ENCODE results near the gene TCF4. TPM values are rescaled to one million over a fixed set of nuclear protein-coding genes. Genes with fewer than 3 reads are reported as not detected.
A peak's percentile ranks its signal among the peaks of the same experiment; 100 is the strongest.

Gene TCF4
- total and polyA plus RNA-seq, 8 donors = 5.1 to 187 (median 39.9) TPM

DNA sequence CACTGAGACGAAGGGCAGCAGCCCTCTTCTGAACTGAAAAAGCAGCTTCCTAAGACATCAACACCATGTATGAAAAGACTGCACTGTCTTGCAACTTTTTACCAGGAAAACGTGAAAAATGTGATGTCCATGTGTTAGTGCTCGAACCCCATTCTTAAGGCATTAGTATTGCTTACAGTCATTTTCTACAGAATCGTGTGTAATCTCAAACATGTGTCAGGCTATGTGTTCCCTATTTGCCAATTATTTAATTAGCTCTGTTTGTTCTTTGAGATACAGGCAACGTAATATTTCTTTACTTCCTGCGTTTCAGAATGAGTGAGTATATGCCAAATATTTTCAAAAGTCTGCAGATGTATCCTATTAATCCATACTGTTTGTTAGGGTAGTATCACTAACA lies 321.0 kb downstream of the TCF4 start:
- no peak overlapping the region for H3K4me3 ChIP-seq
- no peaks in the 10 kb centered on the region for H3K27me3 ChIP-seq
- H3K4me1 ChIP-seq = peaks cover 0 to 60% (median 26%) of the 10 kb centered on the region in 4 donors
- peaks cover 0 to 38% (median 16%) of the 10 kb centered on the region in 4 donors for H3K36me3 ChIP-seq
- intact Hi-C loops (cut with DNase I; ENCODE audit: low total_unique reads) = no loop called here
- DNase-seq = no peak
- H3K9me3 ChIP-seq = no peaks in the 10 kb centered on the region
- WGBS, 5 donors = 27 to 54% (median 37%) methylated on average over 6 of the region's 6 CpGs
- H3K27ac ChIP-seq = no peak overlapping the region
- TF ChIP-seq POLR2A (IDR thresholded peaks at IDR 0.05) (no peak), EP300 (IDR thresholded peaks at IDR 0.05) (no peak), POLR2AphosphoS5 (IDR thresholded peaks at IDR 0.05) (no peak)
- TF ChIP-seq, protein P1, sequence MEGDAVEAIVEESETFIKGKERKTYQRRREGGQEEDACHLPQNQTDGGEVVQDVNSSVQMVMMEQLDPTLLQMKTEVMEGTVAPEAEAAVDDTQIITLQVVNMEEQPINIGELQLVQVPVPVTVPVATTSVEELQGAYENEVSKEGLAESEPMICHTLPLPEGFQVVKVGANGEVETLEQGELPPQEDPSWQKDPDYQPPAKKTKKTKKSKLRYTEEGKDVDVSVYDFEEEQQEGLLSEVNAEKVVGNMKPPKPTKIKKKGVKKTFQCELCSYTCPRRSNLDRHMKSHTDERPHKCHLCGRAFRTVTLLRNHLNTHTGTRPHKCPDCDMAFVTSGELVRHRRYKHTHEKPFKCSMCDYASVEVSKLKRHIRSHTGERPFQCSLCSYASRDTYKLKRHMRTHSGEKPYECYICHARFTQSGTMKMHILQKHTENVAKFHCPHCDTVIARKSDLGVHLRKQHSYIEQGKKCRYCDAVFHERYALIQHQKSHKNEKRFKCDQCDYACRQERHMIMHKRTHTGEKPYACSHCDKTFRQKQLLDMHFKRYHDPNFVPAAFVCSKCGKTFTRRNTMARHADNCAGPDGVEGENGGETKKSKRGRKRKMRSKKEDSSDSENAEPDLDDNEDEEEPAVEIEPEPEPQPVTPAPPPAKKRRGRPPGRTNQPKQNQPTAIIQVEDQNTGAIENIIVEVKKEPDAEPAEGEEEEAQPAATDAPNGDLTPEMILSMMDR (IDR thresholded peaks at IDR 0.05) = no peak

DNA sequence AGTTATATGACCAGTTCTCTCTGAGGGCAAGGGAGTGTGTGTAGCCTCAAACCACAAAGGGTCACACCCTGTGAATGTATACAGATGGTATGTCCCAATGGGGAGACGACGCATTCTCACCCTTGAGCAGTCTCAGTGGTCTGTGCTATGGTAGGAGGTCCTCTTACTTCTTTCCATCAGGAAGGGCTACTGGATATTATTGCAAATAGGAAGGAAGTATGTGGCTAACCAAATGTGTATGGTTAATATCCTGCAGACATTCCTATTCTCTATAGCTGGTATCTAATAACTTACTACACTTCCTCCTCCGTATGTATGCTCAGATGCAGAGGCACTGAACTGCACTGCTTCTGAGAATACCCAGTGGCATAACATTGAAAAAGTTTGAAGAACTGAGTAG lies 322.0 kb downstream of the TCF4 start:
- Histone ChIP-seq H3K4me3 (no peak overlapping the region), H3K9me3 (no peaks in the 10 kb centered on the region), H3K27ac (no peak overlapping the region), H3K4me1 (peaks cover 0 to 69% (median 26%) of the 10 kb centered on the region in 4 donors), H3K36me3 (peaks cover 0 to 45% (median 18%) of the 10 kb centered on the region in 4 donors), H3K27me3 (no peaks in the 10 kb centered on the region)
- intact Hi-C loops (cut with DNase I; ENCODE audit: low total_unique reads) = no loop called here
- DNase-seq = no peak
- TF ChIP-seq, protein P1 (IDR thresholded peaks at IDR 0.05) = no peak
- TF ChIP-seq POLR2AphosphoS5 (IDR thresholded peaks at IDR 0.05) = no peak
- no peak for TF ChIP-seq EP300 (IDR thresholded peaks at IDR 0.05)
- no peak for TF ChIP-seq POLR2A (IDR thresholded peaks at IDR 0.05)
- 72 to 95% (median 83%) methylated on average over 3 of the region's 3 CpGs for WGBS, 5 donors

DNA sequence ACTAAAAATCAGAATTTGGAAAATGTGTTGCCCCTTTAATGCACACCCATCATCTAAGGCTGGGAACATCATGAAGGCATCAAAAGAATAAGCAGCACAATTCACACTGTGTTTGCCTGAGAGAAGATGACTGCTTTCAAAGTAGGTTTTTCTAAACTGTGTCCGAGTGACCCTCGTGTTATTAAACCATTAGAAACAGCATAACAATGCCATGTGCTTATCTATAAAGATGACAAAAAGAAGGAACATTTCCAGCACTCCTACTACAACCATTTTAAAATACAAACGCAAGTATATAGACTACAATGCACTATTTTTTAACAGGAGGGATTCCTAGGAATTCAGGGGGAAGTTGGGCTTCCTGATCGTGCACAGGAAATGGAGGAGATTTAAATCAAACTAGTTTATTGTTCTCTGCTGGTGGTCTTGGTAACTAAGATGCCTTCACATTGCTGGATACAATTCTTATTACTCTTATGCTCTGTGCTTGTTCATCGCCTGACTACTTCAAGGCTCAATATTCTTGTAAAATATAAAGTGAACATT lies 322.8 kb downstream of the TCF4 start:
- intact Hi-C loops (cut with DNase I; ENCODE audit: low total_unique reads) = no loop called here

GRCh38 chr18:55264108-55264507 lies 323.9 kb downstream of the TCF4 start:
- Histone ChIP-seq H3K9me3 (no peaks in the 10 kb centered on the region), H3K27ac (peak overlapping the region in 2 of 5 donors; percentile 1 to 4)
- 19 to 34% (median 28%) methylated on average over 3 of the region's 3 CpGs for WGBS, 5 donors

More for the DNA sequence above, 322.8 kb downstream of the TCF4 start:
- Histone ChIP-seq H3K9me3 (no peaks in the 10 kb centered on the region), H3K36me3 (peaks cover 0 to 52% (median 25%) of the 10 kb centered on the region in 4 donors), H3K27ac (no peak overlapping the region), H3K4me1 (peaks cover 0 to 69% (median 26%) of the 10 kb centered on the region in 4 donors), H3K4me3 (no peak overlapping the region), H3K27me3 (no peaks in the 10 kb centered on the region)
- DNase-seq = no peak
- 70 to 81% (median 78%) methylated on average over 5 of the region's 5 CpGs for WGBS, 5 donors
- TF ChIP-seq POLR2A (IDR thresholded peaks at IDR 0.05) (no peak), EP300 (IDR thresholded peaks at IDR 0.05) (no peak), POLR2AphosphoS5 (IDR thresholded peaks at IDR 0.05) (no peak)
- TF ChIP-seq, protein P1 (IDR thresholded peaks at IDR 0.05) = no peak

More at GRCh38 chr18:55264108-55264507, 323.9 kb downstream of the TCF4 start:
- peaks cover 0 to 69% (median 26%) of the 10 kb centered on the region in 4 donors for H3K4me1 ChIP-seq
- DNase-seq = peak in 1 of 2 donors; percentile 71
- peaks cover 0 to 54% (median 24%) of the 10 kb centered on the region in 4 donors for H3K36me3 ChIP-seq
- intact Hi-C loops (cut with DNase I; ENCODE audit: low total_unique reads) = no loop called here
- TF ChIP-seq POLR2AphosphoS5 (IDR thresholded peaks at IDR 0.05) (no peak), EP300 (IDR thresholded peaks at IDR 0.05) (no peak), POLR2A (IDR thresholded peaks at IDR 0.05) (no peak)
- TF ChIP-seq, protein P1 (IDR thresholded peaks at IDR 0.05) = no peak
- no peaks in the 10 kb centered on the region for H3K27me3 ChIP-seq
- no peak overlapping the region for H3K4me3 ChIP-seq

All from stomach (tissue), 9 donors.